H1 (cell line): ENCODE measurements around the gene ATPAF2. TPM values are rescaled to one million over a fixed set of nuclear protein-coding genes. Genes with fewer than 3 reads are reported as not detected.

Experiments used
- CEBPB ChIP-seq: IDR thresholded peaks from 2 replicates; pipeline ENCODE4 v1.6.1; 2012; ENCODE audit warnings: low read depth, low read length
- CTBP2 ChIP-seq: IDR thresholded peaks from 2 replicates; pipeline ENCODE4 v1.7.0; 2011; ENCODE audit warnings: borderline replicate concordance, mild to moderate bottlenecking, moderate library complexity, mixed read lengths, low read length; ENCODE audit not compliant: insufficient read depth, insufficient read length
- GABPA ChIP-seq: IDR thresholded peaks from 2 replicates; pipeline ENCODE4 v1.6.1; 2011; ENCODE audit warnings: mild to moderate bottlenecking, low read length, moderate library complexity, borderline replicate concordance; ENCODE audit not compliant: insufficient read depth
- MAX ChIP-seq: IDR thresholded peaks from 2 replicates; pipeline ENCODE4 v1.6.1; 2012; ENCODE audit warnings: inconsistent platforms
- POU5F1 ChIP-seq: IDR thresholded peaks from 2 replicates; pipeline ENCODE4 v1.6.1; 2011; ENCODE audit warnings: low read depth, mild to moderate bottlenecking, low read length, moderate library complexity
- RAD21 ChIP-seq, 2 experiments: IDR thresholded peaks in 1 of 2; conservative IDR thresholded peaks in 1 of 2; 2 replicates each; pipeline ENCODE4 v1.6.1; 2011; ENCODE audit warnings: low read depth in 2 of 2, low read length in 2 of 2, improper control_type of control experiment in 1 of 2, inconsistent platforms in 1 of 2, mild to moderate bottlenecking in 1 of 2, moderate library complexity in 1 of 2
- RBBP5 ChIP-seq: IDR thresholded peaks from 2 replicates; pipeline ENCODE4 v1.7.1; 2012; ENCODE audit warnings: low read depth, mild to moderate bottlenecking, inconsistent platforms, low read length, moderate library complexity, borderline replicate concordance
- RXRA ChIP-seq: IDR thresholded peaks from 2 replicates; pipeline ENCODE4 v1.6.1; 2011; ENCODE audit warnings: low read depth, mild to moderate bottlenecking, low read length, moderate library complexity; ENCODE audit not compliant: insufficient read depth
- SP4 ChIP-seq: IDR thresholded peaks from 2 replicates; pipeline ENCODE4 v1.6.1; 2012; ENCODE audit warnings: low read length, inconsistent platforms
- TAF1 ChIP-seq: IDR thresholded peaks from 2 replicates; pipeline ENCODE4 v1.6.1; 2011; ENCODE audit warnings: mild to moderate bottlenecking, low read depth, low read length
- YY1 ChIP-seq: IDR thresholded peaks from 2 replicates; pipeline ENCODE4 v1.6.1; 2011; ENCODE audit warnings: low read depth, mild to moderate bottlenecking, low read length
- polyA plus RNA-seq, 7 experiments: library from polyadenylated mRNA; depleted of rRNA in 3 of 7; stranded (reverse) in 5 of 7; unstranded in 2 of 7; fragments of >200 nt in 5 of 7; fragments of 200-250 nt in 2 of 7; gene quantifications; 1 replicate in 5 of 7; 2 replicates in 1 of 7; 4 replicates in 1 of 7; pipeline versions ENCODE4 v1.2.1 to v1.2.3, GENCODE V29; 2011 to 2013; ENCODE audit warnings: missing spikeins in 2 of 7, mixed read lengths in 2 of 7
- total RNA-seq: library from RNA; stranded (reverse); fragmentation: NEBNext Ultra II Directional; extraction: Animal tissue kit (Norgen Biotek cat#: 25700); gene quantifications from 2 replicates; pipeline ENCODE4 v1.2.1, GENCODE V29; 2021

Gene ATPAF2
- total and polyA plus RNA-seq, 2 of the 8 experiments (the other 6 are each of a cell fraction or from before 2014, with no cell fraction given) = 19.6 to 22.9 TPM

DNA sequence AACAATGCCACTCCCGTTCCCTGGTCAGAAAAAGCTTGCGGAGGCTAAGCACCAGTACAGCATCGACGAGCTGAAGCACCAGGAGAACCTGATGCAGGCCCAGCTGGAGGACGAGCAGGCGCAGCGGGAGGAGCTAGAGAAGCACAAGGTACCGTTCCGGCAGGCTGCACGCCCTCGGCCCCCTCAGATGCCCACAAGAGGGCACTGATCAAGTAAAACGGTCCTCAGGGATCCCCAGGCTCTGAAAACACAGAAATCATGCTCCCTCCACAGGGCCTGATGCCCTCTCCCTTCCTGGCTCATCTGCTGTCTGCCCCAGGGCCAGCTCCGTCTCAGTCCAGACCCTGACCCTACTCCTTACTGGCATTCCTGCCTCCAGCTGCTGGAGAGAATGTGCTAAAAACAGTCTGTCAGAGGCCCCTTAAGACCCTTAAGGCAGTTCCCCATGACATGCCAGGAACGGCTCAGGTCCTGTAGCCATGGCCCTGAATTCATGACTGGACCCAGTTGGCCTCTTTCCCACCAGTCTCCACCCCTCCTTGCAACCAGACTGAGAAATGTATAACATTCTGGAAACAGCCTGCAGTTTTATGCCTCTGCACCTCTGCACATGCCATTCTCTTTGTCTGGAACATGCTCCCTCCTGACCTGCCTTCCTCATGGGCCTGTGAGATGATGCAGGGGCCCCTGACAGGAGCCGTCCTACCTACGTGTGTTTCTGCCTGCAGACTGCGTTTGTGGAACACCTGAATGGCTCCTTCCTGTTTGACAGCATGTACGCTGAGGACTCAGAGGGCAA, 44.5 kb downstream of the ATPAF2 start (continued):
- peak; percentile 39; the same call in 1 of the 2 replicates for TF ChIP-seq GABPA
- TF ChIP-seq RXRA = no peak
- 0 out of 2 replicates have a peak, but pooled peaks have one; percentile 47 for TF ChIP-seq YY1
- no peak for TF ChIP-seq CEBPB
- TF ChIP-seq POU5F1 = no peak
- peak; percentile 54 to 71 for TF ChIP-seq RAD21 (IDR thresholded peaks at IDR 0.05 in 1 of 2, conservative IDR thresholded peaks at IDR 0.05 in 1 of 2; ENCODE audit: low read depth in 2 of 2, low read length in 2 of 2)
- no peak for TF ChIP-seq TAF1
- TF ChIP-seq CTBP2 = no peak
- TF ChIP-seq SP4 = no peak
- no peak for TF ChIP-seq RBBP5
- peak; percentile 49; the same call in 1 of the 2 replicates for TF ChIP-seq MAX
- TF ChIP-seq, all 59 proteins: peak for 5
